ENCODE results near the gene ATP5ME.

Gene ATP5ME

DNA sequence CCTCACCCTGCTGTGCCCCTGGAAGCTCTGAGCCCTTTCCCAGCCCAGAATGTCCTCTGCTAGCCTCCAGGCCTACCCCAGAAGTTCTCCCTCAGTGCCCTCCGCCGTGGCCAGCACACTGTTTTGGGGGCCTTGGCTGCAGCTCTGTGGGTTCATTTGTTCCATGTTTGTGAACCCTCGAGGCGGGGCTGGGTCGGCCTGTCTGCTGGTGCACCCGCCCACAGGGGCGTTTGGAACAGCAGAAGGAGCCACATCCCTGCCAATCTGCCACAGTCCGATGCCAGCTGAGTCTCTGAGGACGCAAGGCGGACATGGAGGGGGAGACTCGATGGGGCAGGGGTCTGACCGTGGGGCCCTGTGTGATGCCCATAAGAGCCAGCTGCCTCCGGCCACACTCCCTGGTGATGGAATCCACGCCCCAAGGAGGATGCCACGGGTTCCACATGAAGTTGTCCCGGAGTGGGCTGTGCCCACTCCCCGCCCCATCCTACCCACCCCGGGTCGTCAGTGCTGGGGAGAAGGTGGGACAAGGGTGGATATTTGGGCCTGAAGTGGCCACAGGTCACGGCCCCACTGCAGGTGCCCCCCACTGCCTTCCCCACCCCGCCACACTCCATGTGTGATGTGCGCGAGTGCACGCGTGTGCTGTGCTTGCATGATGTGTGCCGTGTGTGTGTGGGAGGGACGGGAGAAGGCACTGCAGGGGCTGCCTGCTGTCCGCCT is 7.1 kb downstream of the ATP5ME start:
- no peak for DNase-seq

DNA sequence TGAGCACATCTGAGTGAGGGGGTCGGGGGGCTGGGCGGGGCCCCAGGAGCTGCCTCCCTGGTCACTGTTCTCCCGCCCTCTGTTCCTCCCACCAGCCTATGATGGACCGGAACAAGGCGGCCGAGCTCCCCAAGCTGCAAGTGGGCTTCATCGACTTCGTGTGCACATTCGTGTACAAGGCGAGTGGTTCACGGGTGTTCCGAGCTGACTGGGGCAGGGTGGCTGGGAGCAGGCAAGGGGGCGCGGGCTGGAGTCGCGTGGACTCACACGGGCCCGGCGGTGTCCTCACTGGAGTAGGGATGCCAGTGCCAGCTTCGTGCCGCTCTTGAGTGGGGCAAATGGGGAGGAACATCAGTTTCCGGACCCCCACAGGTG is 7.7 kb downstream of the ATP5ME start:
- DNase-seq: no peak

GRCh38 chr4:665751-666435 is 8.2 kb downstream of the ATP5ME start:
- no peak for DNase-seq

DNA sequence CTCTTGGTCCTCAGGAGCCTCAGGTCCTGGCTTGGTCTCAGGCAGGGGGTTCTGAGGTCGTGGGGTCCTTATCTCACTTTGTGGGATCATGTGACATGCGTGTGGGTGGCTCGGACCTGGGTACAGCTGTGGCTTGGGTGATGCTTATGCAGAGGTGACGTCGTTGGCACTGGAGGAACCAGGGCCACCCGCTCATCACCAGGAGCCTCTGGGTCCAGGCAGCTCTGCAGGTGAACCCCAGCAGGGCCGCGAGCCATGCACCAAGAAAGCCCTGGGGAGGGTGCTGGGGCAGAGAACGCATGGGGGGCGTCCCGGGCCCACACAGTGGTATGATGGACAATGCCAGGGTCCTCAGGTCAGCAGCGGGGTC is 8.7 kb downstream of the ATP5ME start:
- no peak for DNase-seq

DNA sequence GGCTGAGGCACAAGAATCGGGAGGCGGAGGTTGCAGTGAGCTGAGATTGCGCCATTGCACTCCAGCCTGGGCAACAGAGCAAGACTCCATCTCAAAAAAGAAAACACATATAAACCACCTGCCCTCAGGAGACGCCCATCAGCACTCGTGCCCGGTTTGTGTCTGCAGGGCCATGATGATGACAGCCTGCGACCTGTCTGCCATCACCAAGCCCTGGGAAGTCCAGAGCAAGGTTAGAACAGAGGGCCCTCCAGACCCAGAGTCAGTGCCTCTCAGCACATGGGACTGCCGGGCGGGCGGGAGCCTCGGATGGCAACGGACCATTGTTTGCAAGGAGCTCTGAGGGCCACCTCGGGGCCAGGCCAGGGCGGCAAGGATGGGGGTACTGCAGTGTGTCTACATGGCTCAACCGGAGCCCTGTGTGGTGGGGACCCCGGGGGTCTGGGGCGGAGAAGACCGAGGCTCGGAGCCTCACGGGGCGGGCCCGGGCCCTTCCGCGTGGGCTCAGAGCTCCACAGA is 9.3 kb downstream of the ATP5ME start:
- DNase-seq: no peak

DNA sequence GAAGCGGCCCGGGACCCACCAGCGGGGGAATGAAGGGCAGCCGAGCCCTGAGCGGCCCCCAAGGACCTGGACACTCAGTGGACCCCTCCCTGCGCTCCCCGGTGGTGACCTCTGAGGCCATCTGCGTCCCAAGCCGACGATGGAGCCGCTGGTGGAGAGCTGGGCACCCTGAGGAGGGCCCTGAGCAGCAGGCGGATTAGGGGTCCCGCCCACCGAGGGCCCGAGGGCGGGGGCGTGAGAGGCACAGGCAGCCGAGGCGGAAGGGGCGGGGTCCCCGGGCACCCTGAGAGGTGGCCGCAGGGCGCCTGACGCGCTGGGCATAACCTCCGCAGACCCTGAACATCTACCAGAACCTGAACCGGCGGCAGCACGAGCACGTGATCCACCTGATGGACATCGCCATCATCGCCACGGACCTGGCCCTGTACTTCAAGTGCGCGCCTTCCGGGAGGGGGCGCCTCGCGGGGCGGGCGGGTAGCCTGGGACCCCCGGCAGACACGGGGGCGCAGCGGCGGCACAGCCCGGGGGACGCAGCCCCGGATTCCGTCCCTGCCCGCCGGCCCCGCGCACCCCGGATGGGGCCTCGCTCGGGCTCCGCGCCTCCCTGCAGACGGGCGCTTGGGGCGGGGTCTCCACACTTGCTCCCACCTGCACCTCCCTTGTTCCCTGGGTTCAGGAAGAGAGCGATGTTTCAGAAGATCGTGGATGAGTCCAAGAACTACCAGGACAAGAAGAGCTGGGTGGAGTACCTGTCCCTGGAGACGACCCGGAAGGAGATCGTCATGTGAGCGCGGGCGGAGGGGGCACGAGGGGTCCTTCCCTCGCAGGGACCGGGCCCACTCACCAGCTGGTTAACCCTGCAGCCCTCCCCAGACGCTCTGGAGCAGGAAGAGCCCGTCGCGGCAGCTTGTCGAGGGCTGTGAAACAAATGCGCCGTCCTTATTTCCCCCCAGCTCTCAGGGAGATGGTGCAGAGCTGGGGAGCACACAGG is 10.3 kb downstream of the ATP5ME start:
- DNase-seq: peak; percentile 65

- DNase-seq: no peak
Observed at GRCh38 chr4:663046-663437, 11.0 kb downstream of the ATP5ME start.

DNA sequence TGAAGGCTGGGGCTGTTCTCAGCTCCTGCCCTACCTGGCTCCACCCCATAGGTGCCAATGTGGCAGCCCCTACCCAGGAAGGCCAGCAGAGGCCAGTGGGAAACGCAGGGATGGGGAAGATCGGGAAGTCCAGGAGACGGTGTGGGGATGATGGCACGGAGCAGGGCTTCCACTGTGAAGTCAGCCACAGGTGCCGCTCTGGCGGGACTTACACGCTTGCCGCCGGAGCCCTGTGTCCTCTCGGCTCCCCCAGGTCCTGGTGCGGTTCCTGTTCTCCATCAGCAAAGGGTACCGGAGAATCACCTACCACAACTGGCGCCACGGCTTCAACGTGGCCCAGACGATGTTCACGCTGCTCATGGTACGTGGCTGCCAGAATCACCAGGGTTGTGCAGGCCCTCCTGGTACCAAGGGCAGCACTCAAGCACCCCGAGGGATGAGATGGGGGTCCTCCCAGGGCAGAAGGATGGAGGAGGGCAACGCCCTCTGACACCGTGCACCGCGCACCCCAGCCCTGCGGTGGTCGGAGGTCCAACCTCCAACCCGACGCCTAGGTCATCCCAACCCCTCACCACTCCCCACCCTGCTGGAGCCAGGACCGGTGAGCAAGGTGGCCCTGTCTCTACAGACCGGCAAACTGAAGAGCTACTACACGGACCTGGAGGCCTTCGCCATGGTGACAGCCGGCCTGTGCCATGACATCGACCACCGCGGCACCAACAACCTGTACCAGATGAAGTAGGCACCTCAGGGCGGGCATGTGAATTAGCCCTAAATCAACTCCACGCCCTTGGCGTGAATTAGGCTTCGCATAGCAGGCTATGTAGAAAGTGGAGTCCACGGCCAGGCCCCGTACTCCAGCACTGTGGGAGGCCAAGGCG is 12.0 kb downstream of the ATP5ME start:
- DNase-seq: no peak

DNA sequence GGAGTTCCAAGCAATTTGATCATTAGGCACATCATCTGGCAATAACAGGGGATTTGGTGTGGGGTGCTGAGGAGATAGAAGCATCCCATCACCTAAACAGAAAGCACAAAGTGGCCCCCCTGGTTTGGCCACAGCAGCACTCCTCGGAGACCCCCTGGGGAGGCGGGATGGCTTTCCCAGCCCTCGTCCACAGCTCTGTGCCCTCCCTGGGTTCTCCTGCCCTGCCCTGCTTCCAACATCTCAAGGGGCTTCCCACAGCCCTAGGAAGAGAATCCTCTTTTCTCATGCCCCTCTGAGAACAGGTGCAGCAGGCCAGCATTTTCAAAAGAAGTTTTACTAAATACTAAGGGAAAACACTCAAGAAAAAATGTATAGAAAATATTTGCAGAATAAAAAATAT is 12.8 kb downstream of the ATP5ME start:
- no peak for DNase-seq

- DNase-seq: no peak
Observed at GRCh38 chr4:660401-660800, 13.7 kb downstream of the ATP5ME start.

DNA sequence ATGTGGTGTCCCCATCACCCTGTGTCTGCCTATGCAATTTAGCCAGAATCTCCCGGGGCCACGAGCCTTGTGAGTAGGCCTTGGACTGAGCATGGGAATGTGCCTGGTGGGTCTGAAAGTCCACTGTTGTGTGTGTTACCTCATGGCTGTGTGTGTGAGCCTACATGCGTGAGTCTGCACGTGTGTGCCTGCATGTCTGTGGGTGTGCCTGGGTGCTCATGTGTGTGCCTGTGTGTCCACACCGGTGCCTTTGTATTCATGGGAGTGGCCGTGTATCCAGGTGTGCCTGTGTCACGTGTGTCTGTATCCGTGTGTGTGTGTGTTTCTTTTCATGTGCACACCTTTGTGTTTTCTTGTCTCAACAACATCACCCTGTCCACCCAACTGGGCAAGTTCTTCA is 14.2 kb downstream of the ATP5ME start:
- no peak for DNase-seq

DNA sequence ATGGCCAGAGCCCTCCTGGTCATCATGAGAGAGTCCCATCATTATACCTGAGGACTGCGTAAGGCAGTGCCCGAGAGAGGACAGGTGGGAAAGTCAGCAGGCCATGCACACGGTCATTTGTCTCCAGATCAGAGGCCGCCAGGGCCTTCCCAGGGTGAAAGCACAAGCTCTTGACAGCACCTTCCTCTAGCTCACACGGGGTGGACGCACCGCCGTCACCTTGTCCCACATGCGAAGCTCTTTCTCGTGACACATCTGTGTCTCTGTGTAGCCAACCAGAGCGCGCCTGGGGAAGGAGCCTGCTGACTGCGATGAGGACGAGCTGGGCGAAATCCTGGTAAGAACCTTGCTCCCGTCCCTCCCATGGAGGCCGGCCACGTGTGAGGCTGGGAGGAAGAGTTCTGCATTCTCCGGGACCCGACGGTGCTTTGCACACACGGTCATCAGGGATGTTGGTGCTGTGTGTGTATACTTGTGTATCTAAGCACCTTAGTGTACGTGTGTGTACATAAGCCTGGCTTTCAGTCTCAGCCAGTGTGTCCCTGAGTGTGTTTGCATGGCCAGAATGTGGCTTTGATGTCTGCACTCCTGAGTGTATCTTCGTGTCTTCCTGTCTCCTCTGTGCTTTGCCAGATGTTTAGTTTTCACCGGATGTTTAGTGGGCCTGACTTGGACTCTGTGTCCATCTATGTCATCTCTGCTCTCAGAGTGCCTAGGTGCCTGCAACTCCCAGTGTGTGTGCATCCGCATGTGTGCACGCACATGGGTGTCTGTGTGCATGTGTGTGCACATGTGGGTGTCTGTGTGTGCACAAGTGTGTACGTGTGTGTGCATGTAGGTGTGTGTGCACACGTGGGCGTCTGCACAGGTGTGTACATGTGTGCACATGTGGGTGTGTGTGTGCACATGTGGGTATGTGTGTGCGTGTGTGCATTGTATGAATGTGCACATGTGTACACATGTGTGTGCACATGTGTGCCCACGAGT is 15.1 kb downstream of the ATP5ME start:
- DNase-seq: no peak

GRCh38 chr4:657834-658667 is 16.0 kb downstream of the ATP5ME start:
- DNase-seq: no peak

DNA sequence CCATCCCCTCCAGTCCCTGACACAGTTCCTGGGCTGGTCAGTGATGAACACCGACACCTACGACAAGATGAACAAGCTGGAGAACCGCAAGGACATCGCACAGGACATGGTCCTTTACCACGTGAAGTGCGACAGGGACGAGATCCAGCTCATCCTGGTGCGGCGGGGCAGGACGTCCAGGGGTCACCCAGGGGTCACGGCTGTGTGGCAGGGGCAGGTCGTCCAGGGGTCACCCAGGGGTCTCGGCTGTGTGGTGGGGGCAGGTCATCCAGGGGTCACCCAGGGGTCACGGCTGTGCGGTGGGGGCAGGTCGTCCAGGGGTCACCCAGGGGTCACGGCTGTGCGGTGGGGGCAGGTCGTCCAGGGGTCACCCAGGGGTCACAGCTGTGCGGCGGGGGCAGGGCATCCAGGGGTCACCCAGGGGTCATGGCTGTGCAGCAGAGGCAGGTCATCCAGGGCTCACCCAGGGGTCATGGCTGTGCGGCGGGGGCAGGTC is 16.7 kb downstream of the ATP5ME start:
- DNase-seq: no peak

GRCh38 chr4:656436-657337 is 17.4 kb downstream of the ATP5ME start:
- DNase-seq: no peak

GRCh38 chr4:655464-656151 is 18.5 kb downstream of the ATP5ME start:
- no peak for DNase-seq

GRCh38 chr4:654871-655463 is 19.1 kb downstream of the ATP5ME start:
- DNase-seq: no peak

- DNase-seq: no peak
Observed at GRCh38 chr4:654503-654845, 19.6 kb downstream of the ATP5ME start.
